Body of pancreas (tissue), 4 donors: ENCODE data around the gene RPRD1A. TPM values are rescaled to one million over a fixed set of nuclear protein-coding genes. Genes with fewer than 3 reads are reported as not detected.

Experiments used
- ATAC-seq: fragments of 150-250 bp; one replicate; pipeline ENCODE4 v1.9.1; 2016
- DNase-seq, 4 donors: peaks; one replicate each; pipeline ENCODE4 v3.0.0-alpha.2; 2019
- H3K27ac ChIP-seq, 4 donors: fragments of 200-600 bp; sonication (generic); 1 replicate in 3 of 4; 2 replicates in 1 of 4; pipeline versions ENCODE4 v1.5.1 to v1.6.1; 2016 to 2019; ENCODE audit warnings: mild to moderate bottlenecking in 1 of 4, mixed read lengths in 1 of 4, moderate library complexity in 1 of 4
- H3K27me3 ChIP-seq, 2 donors: fragments of 200-600 bp; sonication (generic); one replicate each; pipeline ENCODE4 v1.6.0; 2016; ENCODE audit warnings: mild to moderate bottlenecking in 1 of 2
- H3K36me3 ChIP-seq, 2 donors: fragments of 200-600 bp; sonication (generic); replicated peaks in 1 of 2; 2 replicates each; pipeline ENCODE4 v1.5.1; 2016; ENCODE audit warnings: low read depth in 2 of 2; ENCODE audit not compliant: insufficient read depth in 1 of 2
- H3K4me1 ChIP-seq: fragments of 200-600 bp; sonication (generic); one replicate; pipeline ENCODE4 v1.6.0; 2016
- H3K4me3 ChIP-seq, 2 donors: fragments of 200-600 bp; sonication (generic); 1 replicate in 1 of 2; 2 replicates in 1 of 2; pipeline ENCODE4 v1.5.1; 2016 to 2019
- H3K9me3 ChIP-seq, 3 donors: fragments of 200-600 bp; sonication (generic); 1 replicate in 2 of 3; 2 replicates in 1 of 3; pipeline ENCODE4 v1.5.1; 2016
- CTCF ChIP-seq, 7 experiments: fragments of 450-650 bp in 4 of 7; fragments of 200-600 bp in 3 of 7; sonication (generic) in 3 of 7; IDR thresholded peaks; one replicate each; pipeline ENCODE4 v1.5.1; 2016 to 2019; ENCODE audit warnings: antibody characterized with exemption in 7 of 7
- POLR2A ChIP-seq, 3 donors: fragments of 450-650 bp; IDR thresholded peaks; one replicate each; pipeline ENCODE4 v1.6.1; 2016; ENCODE audit warnings: antibody characterized with exemption in 3 of 3, mild to moderate bottlenecking in 2 of 3
- WGBS, 2 donors: methylation state at CpG; one replicate each; pipeline ENCODE4 v1.1.5; 2017; 5-methylcytosine and 5-hydroxymethylcytosine counted together
- intact Hi-C: fragments of 100-400 bp; cut with DNase I; formaldehyde crosslinking; loops from one replicate; pipeline ENCODE4 v1.15.1; 2023
- total RNA-seq, 2 donors: library from RNA; depleted of rRNA; stranded (reverse); fragments of >200 nt; gene quantifications; one replicate each; pipeline ENCODE4 v1.1.0, GENCODE V29; 2016

RPRD1A gene
- total RNA-seq, 2 donors from 2014 or later, result 36.3 to 66.6 TPM

- TF ChIP-seq CTCF (IDR thresholded peaks at IDR 0.05) (no peak), POLR2A (IDR thresholded peaks at IDR 0.05) (no peak)
- no peak for DNase-seq
- Histone ChIP-seq H3K27me3 (no peaks in the 10 kb centered on the region), H3K36me3 (no peaks in the 10 kb centered on the region), H3K4me3 (no peak overlapping the region), H3K4me1 (peaks cover 3% of the 10 kb centered on the region), H3K9me3 (no peaks in the 10 kb centered on the region), H3K27ac (no peak overlapping the region)
- intact Hi-C loops, result no loop called here
- 85 to 89% methylated on average over 1 of the region's 1 CpG for WGBS, 2 donors
- ATAC-seq, result no peak
These were observed 44.0 kb downstream of the RPRD1A start for GRCh38 chr18:36023336-36023735.

GRCh38 chr18:36020174-36020711 is 47.1 kb downstream of the RPRD1A start:
- 78 to 87% methylated on average over 3 of the region's 3 CpGs for WGBS, 2 donors

GRCh38 chr18:36017232-36017631 is 50.1 kb downstream of the RPRD1A start:
- intact Hi-C loops, result no loop called here
- H3K9me3 ChIP-seq, result no peaks in the 10 kb centered on the region
- no peaks in the 10 kb centered on the region for H3K27me3 ChIP-seq
- no peaks in the 10 kb centered on the region for H3K36me3 ChIP-seq
- no peak for TF ChIP-seq CTCF (IDR thresholded peaks at IDR 0.05)
- no peak overlapping the region for H3K27ac ChIP-seq
- DNase-seq (no peak), ATAC-seq (no peak)
- WGBS, 2 donors, result 74 to 85% methylated on average over 1 to 2 of the region's 2 CpGs
- H3K4me1 ChIP-seq, result no peaks in the 10 kb centered on the region
- no peak overlapping the region for H3K4me3 ChIP-seq

More at GRCh38 chr18:36020174-36020711, 47.1 kb downstream of the RPRD1A start:
- ATAC-seq (no peak), DNase-seq (no peak)
- TF ChIP-seq POLR2A (IDR thresholded peaks at IDR 0.05) (no peak), CTCF (IDR thresholded peaks at IDR 0.05) (no peak)
- intact Hi-C loops, result no loop called here
- Histone ChIP-seq H3K4me3 (no peak overlapping the region), H3K9me3 (no peaks in the 10 kb centered on the region), H3K36me3 (no peaks in the 10 kb centered on the region), H3K27me3 (no peaks in the 10 kb centered on the region), H3K27ac (no peak overlapping the region), H3K4me1 (no peaks in the 10 kb centered on the region)

- H3K4me3 ChIP-seq, result no peak overlapping the region
- no peaks in the 10 kb centered on the region for H3K9me3 ChIP-seq
- ATAC-seq, result no peak
- no peaks in the 10 kb centered on the region for H3K27me3 ChIP-seq
- DNase-seq, result no peak
- H3K27ac ChIP-seq, result no peak overlapping the region
- H3K4me1 ChIP-seq, result no peaks in the 10 kb centered on the region
- no peak for TF ChIP-seq POLR2A (IDR thresholded peaks at IDR 0.05)
- no peak for TF ChIP-seq CTCF (IDR thresholded peaks at IDR 0.05)
- no peaks in the 10 kb centered on the region for H3K36me3 ChIP-seq
- intact Hi-C loops, result no loop called here
- WGBS, 2 donors, result 88 to 93% methylated on average over 3 of the region's 3 CpGs
These were observed 51.7 kb downstream of the RPRD1A start for GRCh38 chr18:36015629-36016028.

GRCh38 chr18:36012891-36013290 is 54.5 kb downstream of the RPRD1A start:
- intact Hi-C loops, result no loop called here

More at GRCh38 chr18:36012891-36013290, 54.5 kb downstream of the RPRD1A start:
- Histone ChIP-seq H3K4me1 (no peaks in the 10 kb centered on the region), H3K9me3 (no peaks in the 10 kb centered on the region), H3K4me3 (no peak overlapping the region), H3K27me3 (no peaks in the 10 kb centered on the region), H3K27ac (no peak overlapping the region), H3K36me3 (no peaks in the 10 kb centered on the region)
- no peak for ATAC-seq
- TF ChIP-seq POLR2A (IDR thresholded peaks at IDR 0.05) (no peak), CTCF (IDR thresholded peaks at IDR 0.05) (no peak)
- WGBS, 2 donors, result 98 to 100% methylated on average over 2 of the region's 2 CpGs
- DNase-seq, result no peak
